ENCODE results near the gene MTF1.

- TF ChIP-seq POLR2A (IDR thresholded peaks at IDR 0.05; ENCODE audit: low read length) (no peak), GATA1 (IDR thresholded peaks at IDR 0.05; ENCODE audit: low read depth, low read length) (no peak)
These were observed 80.7 kb downstream of the MTF1 start for GRCh38 chr1:37778654-37779053.

All from erythroblast (primary cell).